IPS DF 4.7 (cell line): ENCODE data around the gene CDT1.

Experiments used
- DNase-seq: peaks from one replicate; pipeline ENCODE4 v3.0.0-alpha.2; 2013; ENCODE audit warnings: low spot score; ENCODE audit errors: extremely low read depth

CDT1 gene

DNA sequence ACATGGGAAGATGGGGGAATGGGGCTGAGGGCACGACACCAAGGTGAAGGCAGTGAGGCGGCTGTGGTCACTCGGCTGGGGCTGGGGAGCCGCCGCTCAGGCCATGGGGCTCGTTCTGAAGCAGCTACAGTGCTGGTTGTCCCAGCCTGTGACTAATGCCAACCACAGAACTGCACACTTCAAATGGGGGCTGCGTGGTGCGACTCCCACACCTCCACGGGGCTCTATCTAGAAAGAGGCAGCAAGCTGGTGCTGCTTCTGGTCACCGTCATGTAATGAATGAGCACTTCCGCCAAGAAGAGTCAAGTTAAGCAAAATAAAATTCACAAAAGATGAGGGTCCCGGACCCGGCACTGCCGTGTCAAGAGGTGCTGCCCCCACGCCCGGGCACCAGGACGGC, 33.2 kb downstream of the CDT1 start:
- no peak for DNase-seq

DNA sequence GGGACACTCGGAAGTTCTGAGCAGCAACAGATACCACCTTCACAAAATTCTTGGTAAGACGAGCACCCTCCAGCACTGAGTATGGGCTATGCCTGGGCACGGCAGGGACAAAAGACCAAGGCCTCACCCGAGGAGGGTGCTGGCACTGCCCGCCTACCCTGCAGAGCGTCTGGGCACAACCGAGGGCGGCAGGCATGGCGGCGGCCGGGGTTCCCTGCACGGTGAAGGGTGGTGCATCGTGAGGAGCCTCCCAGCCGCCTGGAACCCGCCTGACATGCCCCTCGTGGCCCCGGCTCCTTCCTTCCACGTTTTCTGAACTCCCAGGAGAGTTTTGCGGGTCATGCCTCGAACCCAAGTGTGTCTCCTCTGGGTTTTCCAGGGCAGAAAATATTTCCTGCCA, 34.2 kb downstream of the CDT1 start:
- DNase-seq: no peak

DNA sequence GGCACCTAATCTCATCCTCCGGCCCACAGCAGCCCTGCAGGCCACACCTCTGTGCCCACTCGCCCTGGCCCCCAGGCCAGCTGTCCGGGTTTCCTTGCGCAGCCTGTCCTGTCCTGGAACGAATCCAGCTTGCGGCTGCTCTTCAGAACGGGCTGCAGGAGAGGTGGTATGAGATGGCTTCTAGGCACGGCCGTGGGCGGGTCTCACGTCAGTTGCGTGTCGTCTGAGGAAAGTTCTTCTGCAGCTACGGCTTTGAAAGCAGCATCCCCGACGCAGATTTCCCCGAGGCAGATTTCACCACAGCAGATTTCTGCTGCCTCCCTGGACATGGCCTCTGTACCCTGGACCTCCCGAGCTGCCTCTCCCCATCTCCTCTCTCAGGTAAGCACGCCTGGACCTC, 35.0 kb downstream of the CDT1 start:
- no peak for DNase-seq

DNA sequence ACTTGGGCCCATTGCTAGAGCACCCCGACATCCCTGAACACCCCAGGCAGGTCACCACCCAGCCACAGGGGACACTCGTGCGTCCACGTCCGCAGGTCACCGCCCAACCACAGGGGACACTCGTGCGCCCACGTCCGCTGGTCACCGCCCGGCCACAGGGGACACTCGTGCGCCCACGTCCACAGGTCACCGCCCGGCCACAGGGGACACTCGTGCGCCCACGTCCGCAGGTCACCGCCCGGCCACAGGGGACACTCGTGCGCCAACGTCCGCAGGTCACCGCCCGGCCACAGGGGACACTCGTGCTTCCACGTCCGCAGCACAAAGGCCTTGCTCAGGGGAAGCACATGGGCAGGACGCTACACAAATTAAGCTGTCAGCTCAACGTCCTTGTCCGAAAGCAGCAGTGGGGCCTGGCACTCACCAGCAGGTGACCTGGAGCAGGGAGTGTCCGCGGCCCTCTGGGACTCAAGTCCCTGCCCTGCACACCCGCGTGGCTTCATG, 35.5 kb downstream of the CDT1 start:
- no peak for DNase-seq

DNA sequence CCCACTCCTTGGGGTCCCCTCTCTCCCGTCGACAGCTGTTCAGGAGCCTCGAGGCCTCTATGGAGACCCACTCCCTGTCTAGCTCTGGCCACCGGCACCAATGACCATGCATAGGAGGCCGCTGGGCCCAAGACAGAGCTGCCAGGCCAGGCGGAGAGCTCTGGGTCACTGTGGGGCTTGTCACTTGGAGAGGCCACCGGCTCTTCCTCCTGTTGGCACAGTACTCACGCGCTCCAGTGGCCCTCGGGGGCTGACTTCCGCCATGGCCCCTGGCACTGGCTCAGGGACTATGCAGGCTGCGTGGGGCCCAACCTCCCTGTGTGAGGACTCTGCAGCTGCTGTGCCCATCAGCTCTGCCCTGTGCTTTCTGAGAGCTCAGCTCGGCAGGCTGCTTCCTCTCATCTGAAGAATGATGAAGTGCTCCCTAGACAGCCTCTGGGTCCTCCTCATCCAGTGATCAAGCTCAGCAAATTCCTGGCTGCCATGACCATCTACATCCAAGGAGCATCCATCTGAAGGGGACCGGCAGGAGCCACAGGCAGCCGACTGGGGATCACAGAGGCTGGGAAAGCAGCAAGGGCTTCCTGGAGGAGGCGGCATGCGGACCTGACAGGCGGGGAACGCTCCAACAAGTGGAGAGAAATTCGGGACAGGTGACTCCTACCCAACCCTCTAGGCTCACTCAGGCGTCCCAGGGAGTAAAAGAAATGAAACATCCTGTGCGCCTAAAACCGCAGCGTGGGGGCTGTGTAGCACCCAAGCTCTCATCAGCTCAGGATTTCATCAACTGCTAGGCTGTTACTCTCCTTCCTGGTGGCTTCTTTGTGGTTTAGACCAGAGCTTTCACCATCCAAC, 36.4 kb downstream of the CDT1 start:
- no peak for DNase-seq

DNA sequence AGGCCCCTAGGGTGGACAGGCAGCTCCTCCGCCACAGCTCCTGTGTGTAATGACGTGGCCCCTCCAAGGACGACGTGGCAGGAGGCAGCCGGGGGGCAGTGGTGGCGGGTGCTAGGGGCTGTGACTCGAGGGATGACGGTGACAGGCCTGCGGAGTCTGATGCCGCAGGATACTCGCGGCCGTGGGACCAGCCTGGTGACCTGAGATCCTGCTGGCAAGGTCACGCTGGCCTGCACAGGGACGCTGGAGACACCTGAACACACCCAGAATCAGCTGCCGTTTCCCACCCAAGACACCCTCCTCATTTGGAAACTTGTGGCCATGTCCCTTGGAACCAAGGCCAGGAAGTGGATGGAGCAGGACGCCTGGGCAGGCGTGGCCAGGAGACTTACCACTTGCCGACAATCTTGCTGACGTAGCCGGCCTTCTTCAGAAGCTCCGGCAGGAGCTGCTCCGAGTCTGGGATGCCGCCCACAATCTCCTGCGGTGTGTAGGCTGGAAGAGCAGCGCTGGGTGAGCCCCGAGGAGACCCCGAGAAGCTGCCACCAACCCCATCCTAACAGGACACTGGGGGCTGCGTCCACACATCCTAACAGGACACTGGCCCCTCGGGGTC, 37.1 kb downstream of the CDT1 start:
- no peak for DNase-seq

DNA sequence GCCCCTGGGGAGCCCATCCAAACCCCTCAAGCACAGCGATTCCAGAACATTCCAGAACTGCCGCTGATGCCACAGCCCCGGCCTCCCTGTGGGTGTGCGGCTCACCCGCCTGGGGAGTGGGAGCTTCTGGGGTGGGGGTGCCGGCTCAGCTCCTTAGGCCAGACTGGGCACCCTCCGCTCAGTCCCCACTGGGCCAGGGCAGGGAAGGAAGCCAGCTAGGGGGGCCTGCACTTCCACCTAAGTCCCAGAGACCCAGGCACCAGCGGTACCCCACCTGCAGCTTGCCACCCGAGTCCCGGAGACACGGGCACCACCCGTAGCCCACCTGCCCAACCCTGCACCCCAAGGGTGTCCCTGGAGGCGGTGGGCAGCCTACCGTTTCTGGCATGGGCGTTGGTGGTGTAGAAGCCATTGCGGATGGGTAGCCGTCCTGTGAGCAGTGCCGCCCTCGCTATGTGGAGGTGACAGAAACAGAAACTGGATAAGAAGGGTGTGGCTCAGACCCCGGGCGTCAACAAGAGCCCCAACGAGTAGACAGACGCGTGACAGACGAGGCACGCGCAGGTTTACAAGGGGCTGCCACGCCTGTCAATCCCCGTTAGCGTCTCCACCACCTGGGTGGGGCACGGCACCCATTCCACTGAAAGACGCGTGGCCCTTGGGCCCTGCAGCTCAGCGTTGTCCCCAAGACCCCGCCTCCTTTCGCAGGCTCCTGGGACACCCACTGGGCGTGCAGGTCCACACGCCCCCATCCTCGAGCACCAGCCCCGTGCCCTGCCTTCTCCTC, 38.1 kb downstream of the CDT1 start:
- DNase-seq: no peak

DNA sequence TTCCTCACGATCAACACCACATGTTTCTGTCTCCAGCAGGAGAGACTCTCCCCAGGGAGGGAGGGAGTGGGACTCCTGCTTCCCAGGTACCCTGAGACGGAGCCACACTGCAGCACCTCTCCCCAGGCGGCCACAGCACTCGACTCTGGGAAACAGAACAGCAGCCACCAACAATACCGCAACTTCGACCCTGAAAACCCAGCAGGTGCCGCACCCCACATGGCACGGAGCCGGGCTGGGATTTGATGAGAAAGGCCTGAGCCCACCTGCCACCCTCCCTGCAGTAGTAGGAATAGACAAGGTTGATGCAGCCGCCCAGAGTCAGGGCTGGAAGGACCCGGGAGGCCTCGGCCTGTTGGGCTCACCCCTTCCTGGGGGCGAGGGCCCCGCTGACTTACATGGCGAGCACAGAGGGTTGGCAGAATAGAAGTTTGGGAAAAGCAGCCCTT, 38.7 kb downstream of the CDT1 start:
- DNase-seq: no peak

DNA sequence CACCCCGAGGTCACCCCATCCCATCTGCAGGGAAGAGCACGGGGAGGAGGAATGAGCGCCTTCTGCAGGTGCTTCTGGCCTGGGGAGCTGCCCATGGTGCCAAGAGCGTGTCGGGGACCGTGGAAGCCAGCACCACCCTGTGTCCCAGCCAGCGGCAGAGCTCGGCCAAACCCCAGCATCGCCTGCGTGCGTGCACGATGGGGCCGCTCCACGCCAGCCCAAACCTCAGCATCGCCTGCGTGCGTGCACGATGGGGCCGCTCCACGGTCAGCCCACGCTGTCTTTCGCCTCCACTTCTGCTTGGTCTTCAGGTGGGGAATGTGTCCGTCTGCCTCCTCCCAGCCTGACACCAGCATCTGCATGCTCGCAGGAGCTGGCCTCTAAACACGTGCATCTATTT, 39.2 kb downstream of the CDT1 start:
- DNase-seq: no peak

DNA sequence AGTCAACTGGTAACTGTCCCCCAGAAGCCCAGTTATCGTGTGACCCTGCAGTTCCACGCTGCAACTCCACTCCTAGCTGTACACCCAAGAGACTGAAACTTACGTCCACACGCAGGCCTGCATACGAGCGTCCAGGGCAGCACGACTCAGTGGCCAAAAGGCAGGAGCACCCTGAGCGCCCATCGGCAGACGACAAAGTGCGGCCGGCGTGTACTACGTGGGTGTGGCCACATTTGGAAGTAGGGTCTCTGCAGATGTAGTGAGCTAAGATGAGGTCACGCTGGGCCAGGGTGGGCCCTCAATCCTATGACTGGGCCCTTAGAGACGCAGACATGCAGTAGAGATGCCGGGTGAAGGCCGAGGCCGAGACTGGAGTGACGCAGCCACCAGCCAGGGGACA, 39.7 kb downstream of the CDT1 start:
- DNase-seq: no peak

DNA sequence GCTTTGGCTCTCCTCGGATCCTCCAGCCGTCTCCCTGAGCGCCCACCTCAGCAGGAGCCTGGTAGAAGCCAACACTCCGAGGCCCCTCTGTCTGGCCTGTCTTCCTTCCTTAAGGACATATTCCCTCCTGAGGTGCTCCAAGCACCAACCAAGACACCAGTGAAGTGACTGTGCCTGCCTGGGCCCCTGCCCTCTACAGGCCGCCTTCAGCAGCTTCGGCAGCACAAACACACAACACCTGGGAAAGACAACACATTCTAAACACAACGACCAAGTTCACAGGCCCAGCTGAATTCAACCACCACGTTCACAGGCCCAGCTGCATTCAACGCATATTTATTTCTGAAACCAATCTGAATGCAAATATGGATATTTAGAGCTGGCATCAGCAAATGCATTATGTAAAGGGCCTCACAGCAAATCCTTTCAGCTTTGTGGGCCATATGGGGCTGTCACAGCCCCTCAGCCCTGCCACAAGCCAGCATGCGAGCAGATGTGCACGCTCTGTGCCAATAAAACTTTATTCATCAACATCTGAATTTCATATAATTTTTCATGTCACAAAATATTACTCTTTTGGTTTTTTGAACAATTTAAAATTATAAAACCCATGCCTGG, 40.9 kb downstream of the CDT1 start:
- DNase-seq: no peak

DNA sequence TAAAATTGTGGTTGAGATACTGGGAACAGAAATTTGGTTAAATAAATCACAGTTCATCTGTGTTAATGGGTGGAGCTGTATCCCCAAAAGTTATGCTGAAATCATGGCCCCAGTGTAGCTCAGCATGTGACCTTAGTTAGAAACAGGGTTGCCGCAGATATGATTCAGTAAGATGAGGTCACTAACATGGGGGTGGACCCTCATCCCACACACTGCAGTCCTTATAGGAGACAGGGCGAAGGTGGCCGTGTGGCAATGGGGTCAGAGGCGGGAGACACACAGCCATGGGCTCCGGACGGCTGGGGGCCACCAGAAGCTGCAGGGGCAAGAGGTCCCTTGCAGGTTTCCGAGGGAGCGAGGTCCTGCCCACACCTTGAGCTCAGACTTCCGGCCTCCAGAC, 42.5 kb downstream of the CDT1 start:
- DNase-seq: no peak

DNA sequence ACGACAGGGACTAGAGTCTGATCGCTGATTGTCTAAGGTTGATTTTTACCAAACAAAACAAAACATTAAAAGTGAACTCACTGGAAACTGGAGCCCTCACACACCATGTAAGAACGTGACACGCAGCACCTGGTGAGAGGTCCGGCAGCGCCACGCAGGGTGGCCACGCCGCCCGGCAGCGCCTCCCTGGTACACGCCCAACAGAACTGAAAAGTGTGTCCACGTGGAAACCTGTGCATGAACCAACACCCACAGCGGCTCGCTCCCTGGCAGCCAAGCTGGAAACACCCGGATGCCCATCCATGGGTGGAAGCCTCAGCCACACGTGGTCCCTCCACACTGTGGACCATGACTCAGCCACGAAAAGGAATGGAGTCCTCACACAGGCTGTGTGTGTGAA, 44.1 kb downstream of the CDT1 start:
- no peak for DNase-seq

DNA sequence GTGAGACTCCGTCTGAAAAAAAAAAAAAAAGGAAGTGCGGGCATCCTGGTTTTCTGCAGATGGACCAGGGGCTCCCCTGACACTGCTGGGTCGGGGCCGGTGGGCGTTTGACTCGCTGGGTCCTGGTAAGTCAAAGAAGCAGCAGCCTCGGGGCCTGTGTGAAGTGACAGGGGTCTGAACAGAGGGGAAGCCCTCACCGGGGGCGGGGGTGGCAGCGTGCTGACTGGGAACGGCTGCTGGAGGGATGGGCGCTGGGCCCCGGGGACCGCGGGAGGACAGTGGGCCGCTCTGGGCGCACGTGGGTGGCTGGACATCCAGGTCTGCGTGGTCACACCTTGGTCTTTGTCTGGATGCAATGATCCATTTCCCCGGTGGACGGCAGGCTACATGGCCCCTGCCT, 45.0 kb downstream of the CDT1 start:
- DNase-seq: no peak

DNA sequence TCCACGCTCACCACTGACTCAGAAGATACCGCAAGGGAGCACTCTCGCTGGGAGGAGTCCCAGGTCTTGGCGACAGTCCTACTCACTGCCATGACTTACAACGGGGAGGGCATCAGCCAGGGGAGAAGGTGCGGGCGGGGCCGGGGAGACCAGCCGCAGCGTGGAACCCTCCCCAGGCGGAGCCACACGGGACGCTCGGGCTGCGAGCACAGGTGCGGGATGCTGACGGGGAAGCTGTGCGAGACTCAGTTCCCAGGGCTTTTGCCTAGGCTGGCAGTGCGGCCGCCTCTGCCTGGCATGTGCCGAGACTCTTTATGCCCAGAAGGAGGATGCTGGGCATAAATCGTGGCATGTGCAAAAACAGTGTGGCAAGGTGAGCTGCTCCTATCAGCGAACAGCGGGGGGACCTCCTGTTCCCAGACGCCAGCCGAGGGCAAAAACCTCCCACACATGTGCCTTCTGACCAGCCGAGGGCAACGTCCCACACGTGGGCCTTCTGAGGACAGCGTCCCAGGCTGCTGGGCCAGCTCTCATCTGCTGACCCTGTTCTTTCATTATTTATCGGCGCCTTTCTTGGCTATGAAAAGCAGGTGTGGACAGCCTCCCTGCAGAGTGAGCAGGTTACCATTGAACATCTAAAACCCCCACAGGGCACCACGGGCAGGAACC, 47.1 kb downstream of the CDT1 start:
- no peak for DNase-seq

DNA sequence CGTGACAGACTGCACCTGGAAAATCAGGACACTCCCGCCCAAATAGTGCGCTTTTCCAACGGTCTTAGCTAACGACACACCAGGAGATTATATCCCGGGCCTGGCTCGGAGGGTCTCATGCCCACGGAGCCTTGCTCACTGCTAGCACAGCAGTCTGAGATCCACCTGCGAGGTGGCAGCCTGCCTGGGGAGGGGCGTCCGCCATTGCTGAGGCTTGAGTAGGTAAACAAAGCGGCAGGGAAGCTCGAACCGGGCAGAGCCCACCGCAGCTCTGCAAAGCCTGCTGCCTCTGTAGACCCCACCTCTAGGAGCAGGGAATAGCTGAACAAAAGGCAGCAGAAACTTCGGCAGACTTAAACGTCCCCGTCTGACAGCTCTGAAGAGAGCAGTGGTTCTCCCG, 48.0 kb downstream of the CDT1 start:
- no peak for DNase-seq

DNA sequence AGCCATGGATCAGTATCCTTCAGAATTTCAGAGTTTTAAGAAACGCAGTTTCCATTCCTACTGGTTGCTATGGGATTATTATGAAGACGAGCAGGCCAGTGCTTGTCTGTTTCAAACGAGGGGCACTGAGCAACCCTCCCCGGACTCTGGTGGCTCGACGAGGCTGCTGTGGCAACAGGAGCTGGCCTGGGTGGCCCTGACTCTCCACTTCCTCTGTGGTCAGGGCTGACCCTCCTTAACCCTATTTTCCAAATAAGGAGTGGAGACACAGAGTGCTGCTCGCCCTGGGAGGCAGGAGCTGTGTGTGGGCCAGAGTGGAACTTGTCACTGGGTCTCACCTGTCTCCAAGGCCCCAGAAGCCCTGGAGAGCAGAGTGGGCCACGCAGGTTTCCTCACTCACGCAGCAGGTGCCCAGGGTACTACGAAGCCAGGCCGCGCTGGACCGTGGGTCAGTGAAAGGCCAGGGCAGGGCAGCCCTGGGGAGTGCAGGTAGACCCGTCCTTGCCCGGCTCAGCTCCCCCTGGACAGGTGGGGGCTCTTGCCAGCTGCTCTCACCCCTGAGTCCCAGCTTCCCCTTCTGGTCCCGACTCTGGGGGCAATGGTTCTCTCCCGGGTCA, 49.8 kb downstream of the CDT1 start:
- no peak for DNase-seq

DNA sequence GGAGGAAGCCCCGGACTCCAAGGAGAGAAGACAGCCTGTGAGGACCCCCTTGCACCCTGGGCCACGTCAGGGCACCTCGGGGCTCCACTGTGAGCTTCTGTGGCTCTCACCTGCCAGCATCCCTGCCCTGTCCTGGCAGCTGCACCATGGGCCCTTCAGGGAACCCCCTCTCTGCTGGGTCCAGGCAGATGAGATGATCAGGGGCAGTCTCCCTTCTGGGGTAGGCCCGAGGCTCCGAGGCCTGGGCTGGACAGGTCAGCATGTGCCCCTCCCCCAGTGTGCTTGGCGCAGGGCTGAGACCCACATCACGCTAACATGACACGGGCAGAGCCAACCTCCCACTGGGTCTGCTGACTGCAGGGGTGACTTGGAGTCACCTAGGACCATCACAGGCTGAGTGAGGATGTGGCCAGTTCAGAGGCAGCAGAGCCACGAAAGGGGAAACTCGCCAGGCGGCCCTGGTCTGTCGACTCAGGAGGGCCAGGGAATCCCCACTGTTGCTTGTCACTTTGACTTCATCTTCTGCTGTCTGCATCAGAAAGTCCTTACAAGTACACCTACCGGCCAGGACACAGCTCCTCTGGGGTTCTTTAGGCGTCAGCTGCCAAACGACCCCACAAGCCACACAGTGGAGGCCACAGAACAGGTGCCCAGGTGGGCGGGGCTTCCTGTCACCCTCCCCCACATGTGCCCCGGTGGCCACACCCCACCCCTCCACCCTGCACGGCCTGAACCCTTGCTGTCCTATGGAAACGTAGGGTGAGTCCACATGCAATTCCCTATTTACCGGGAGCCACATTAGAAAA, 50.9 kb downstream of the CDT1 start:
- DNase-seq: no peak

DNA sequence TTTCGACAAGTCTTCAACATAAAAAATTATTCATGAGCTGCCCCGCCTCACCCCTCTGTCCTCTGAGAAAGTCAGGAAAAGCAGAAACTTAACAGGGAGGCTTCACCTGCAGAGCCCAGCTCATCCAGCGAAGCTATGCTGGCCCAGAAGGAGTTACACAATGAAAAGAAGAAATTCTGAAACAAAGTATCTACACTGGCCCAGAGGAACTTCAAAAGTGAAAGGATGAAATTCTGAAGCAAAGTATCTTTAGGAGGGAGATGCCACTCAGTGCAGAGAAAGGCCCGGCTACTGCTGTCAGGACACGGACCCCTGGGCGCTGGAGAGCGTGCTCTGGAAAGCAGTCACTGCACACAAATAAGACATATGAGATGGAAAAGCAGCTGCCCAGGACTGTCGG, 51.6 kb downstream of the CDT1 start:
- DNase-seq: no peak

DNA sequence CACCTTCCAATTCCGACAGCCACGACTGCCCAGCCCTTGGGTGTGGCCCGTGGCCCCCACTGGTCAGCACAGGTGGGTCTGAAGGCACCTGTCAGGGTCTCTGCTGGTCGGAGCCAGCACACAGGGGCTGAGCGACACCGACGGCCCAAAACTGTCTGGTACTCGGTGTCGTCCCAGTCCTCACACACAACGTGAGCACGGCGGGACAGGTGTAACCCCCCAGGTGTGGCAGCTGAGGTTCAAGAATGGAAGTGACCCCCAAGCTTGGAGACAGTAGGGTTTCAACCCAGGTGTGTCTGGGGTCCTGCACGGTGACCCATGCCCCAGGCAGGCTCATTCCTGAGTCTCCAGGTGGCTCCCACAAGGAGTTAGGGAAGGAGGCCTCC, 52.1 kb downstream of the CDT1 start:
- DNase-seq: no peak
